DOHH2 (cell line): Measurements from ENCODE around the gene ZSCAN5B.
"Not testable (repeated sequence)": the region's sequence is repeated elsewhere in the genome, so short reads cannot be mapped to it uniquely, and the experiment has no call there.

Source experiments
- H3F3A ChIP-seq: fragments of 200-600 bp; sonication (generic), shearing (Covaris generic); 2 replicates; pipeline ENCODE4 v1.6.0; 2016; ENCODE audit warnings: antibody characterized with exemption, mild to moderate bottlenecking; ENCODE audit not compliant: control insufficient read depth, insufficient read depth
- H3K27ac ChIP-seq: fragments of 200-600 bp; sonication (generic); 2 replicates; pipeline ENCODE4 v1.5.1; 2014; ENCODE audit warnings: low read depth, mild to moderate bottlenecking, low read length, moderate library complexity
- H3K27me3 ChIP-seq: fragments of 200-600 bp; sonication (generic); 2 replicates; pipeline ENCODE4 v1.6.1; 2014; ENCODE audit warnings: mild to moderate bottlenecking, low read length, mixed read lengths; ENCODE audit not compliant: control insufficient read depth
- H3K36me3 ChIP-seq: fragments of 200-600 bp; sonication (generic); 2 replicates; pipeline ENCODE4 v1.6.1; 2014; ENCODE audit warnings: mild to moderate bottlenecking, low read length, moderate library complexity, mixed read lengths; ENCODE audit not compliant: control insufficient read depth
- H3K4me1 ChIP-seq: fragments of 200-600 bp; sonication (generic); 2 replicates; pipeline ENCODE4 v1.6.1; 2014; ENCODE audit warnings: mild to moderate bottlenecking, low read length, mixed read lengths; ENCODE audit not compliant: control insufficient read depth
- H3K4me2 ChIP-seq: fragments of 200-600 bp; sonication (generic); 2 replicates; pipeline ENCODE4 v1.6.0; 2014; ENCODE audit warnings: mild to moderate bottlenecking, low read length, moderate library complexity
- H3K4me3 ChIP-seq: fragments of 200-600 bp; sonication (generic); 2 replicates; pipeline ENCODE4 v1.5.1; 2014; ENCODE audit warnings: mild to moderate bottlenecking, low read length, mixed read lengths
- H3K79me2 ChIP-seq: fragments of 200-600 bp; sonication (generic); 2 replicates; pipeline ENCODE4 v1.6.1; 2014; ENCODE audit warnings: mild to moderate bottlenecking, low read length, mixed read lengths; ENCODE audit not compliant: control insufficient read depth
- H3K9me2 ChIP-seq: fragments of 200-600 bp; sonication (generic); replicated peaks from 2 replicates; pipeline ENCODE4 v1.6.1; 2014; ENCODE audit warnings: mild to moderate bottlenecking, low read length, mixed read lengths; ENCODE audit not compliant: control insufficient read depth
- H3K9me3 ChIP-seq: fragments of 200-600 bp; sonication (generic); 2 replicates; pipeline ENCODE4 v1.6.1; 2014; ENCODE audit warnings: antibody characterized with exemption, low read length, mixed read lengths; ENCODE audit not compliant: control insufficient read depth, insufficient read depth
- H4K20me1 ChIP-seq: fragments of 200-600 bp; sonication (generic); 2 replicates; pipeline ENCODE4 v1.6.0; 2014; ENCODE audit warnings: low read depth, mild to moderate bottlenecking, antibody characterized with exemption, low read length, moderate library complexity; ENCODE audit not compliant: control insufficient read depth, insufficient read depth
- CTCF ChIP-seq: fragments of 200-600 bp; sonication (generic); IDR thresholded peaks from one replicate; pipeline ENCODE4 v1.5.1; 2014; ENCODE audit warnings: antibody characterized with exemption, mild to moderate bottlenecking, low read depth, low read length; ENCODE audit not compliant: poor library complexity, severe bottlenecking
- EZH2phosphoT487 ChIP-seq: fragments of 200-600 bp; sonication (generic); IDR thresholded peaks from 2 replicates; pipeline ENCODE4 v1.6.1; 2017; ENCODE audit warnings: borderline replicate concordance, mild to moderate bottlenecking, antibody characterized with exemption, low read length, moderate library complexity, mixed read lengths

ZSCAN5B gene

GRCh38 chr19:56197646-56198045, at the start of gene ZSCAN5B:
Gene ZSCAN5B, minus strand, starts transcription at chr19:56197783. Its CDS starts 4,731 bp downstream, at chr19:56193052.
- not testable (repeated sequence) for H3K4me1 ChIP-seq, H3K9me2 ChIP-seq, H3F3A ChIP-seq

GRCh38 chr19:56245764-56246163, 48.2 kb upstream of the ZSCAN5B start:
- H3K4me1 ChIP-seq, H3K4me3 ChIP-seq, H3K9me3 ChIP-seq, H4K20me1 ChIP-seq, H3K9me2 ChIP-seq, H3K4me2 ChIP-seq, H3K27me3 ChIP-seq, H3K79me2 ChIP-seq, H3K36me3 ChIP-seq, H3F3A ChIP-seq, H3K27ac ChIP-seq: not testable (repeated sequence)

More at GRCh38 chr19:56197646-56198045, at the start of gene ZSCAN5B:
- not testable (repeated sequence) for H3K79me2 ChIP-seq, H3K4me2 ChIP-seq, H3K36me3 ChIP-seq, H3K9me3 ChIP-seq, H3K27ac ChIP-seq, H3K4me3 ChIP-seq, H3K27me3 ChIP-seq, H4K20me1 ChIP-seq

GRCh38 chr19:56245121-56245740, 47.6 kb upstream of the ZSCAN5B start:
- no peak for TF ChIP-seq CTCF
- no peak for TF ChIP-seq EZH2phosphoT487
- Histone ChIP-seq H3F3A (no peaks in the 10 kb centered on the region), H3K79me2 (no peaks in the 10 kb centered on the region), H3K9me3 (no peaks in the 10 kb centered on the region), H3K4me1 (no peaks in the 10 kb centered on the region), H4K20me1 (no peaks in the 10 kb centered on the region), H3K9me2 (no peaks in the 10 kb centered on the region), H3K27ac (no peak overlapping the region), H3K4me2 (no peak overlapping the region), H3K36me3 (no peaks in the 10 kb centered on the region), H3K27me3 (no peaks in the 10 kb centered on the region), H3K4me3 (no peak overlapping the region)

GRCh38 chr19:56223481-56223880, 25.9 kb upstream of the ZSCAN5B start:
- Histone ChIP-seq H3K4me1 (no peaks in the 10 kb centered on the region), H3K9me2 (no peaks in the 10 kb centered on the region), H3K4me3 (no peak overlapping the region), H3K79me2 (no peaks in the 10 kb centered on the region), H3K27ac (no peak overlapping the region), H3K9me3 (no peaks in the 10 kb centered on the region), H3K27me3 (no peaks in the 10 kb centered on the region), H3F3A (no peaks in the 10 kb centered on the region), H4K20me1 (no peaks in the 10 kb centered on the region), H3K4me2 (no peak overlapping the region), H3K36me3 (no peaks in the 10 kb centered on the region)
- TF ChIP-seq EZH2phosphoT487 = no peak
- no peak for TF ChIP-seq CTCF
